Heart left ventricle (tissue), 16 donors: Measurements from ENCODE around the gene PYGB. TPM values are rescaled to one million over a fixed set of nuclear protein-coding genes. Genes with fewer than 3 reads are reported as not detected.
"Not testable (repeated sequence)": the region's sequence is repeated elsewhere in the genome, so short reads cannot be mapped to it uniquely, and the experiment has no call there.

Experiments used
- ATAC-seq, 4 donors: fragments of 200-7000 bp; cut with Tn5 transposase; one replicate each; pipeline ENCODE4 v1.9.1; 2020 to 2022; ENCODE audit warnings: moderate library complexity in 4 of 4, mild to moderate bottlenecking in 3 of 4, moderate number of reproducible peaks in 1 of 4
- DNase-seq, 5 donors: peaks; one replicate each; pipeline ENCODE4 v3.0.0-alpha.2; 2020
- H3K27ac ChIP-seq, 12 donors: fragments of 200-600 bp; sonication (generic) in 4 of 12; one replicate each; pipeline versions ENCODE4 v1.5.0 to v1.8.0; 2016 to 2022; ENCODE audit warnings: mild to moderate bottlenecking in 2 of 12
- H3K27me3 ChIP-seq, 9 donors: fragments of 200-600 bp; sonication (generic) in 2 of 9; one replicate each; pipeline versions ENCODE4 v1.5.1 to v1.8.0; 2016 to 2022; ENCODE audit warnings: mild to moderate bottlenecking in 3 of 9
- H3K36me3 ChIP-seq, 9 donors: fragments of 200-600 bp; sonication (generic) in 2 of 9; one replicate each; pipeline versions ENCODE4 v1.5.0 to v1.8.0; 2018 to 2022; ENCODE audit warnings: mild to moderate bottlenecking in 2 of 9
- H3K4me1 ChIP-seq, 12 donors: fragments of 200-600 bp; sonication (generic) in 4 of 12; one replicate each; pipeline versions ENCODE4 v1.5.0 to v1.8.0; 2016 to 2022; ENCODE audit warnings: mild to moderate bottlenecking in 3 of 12
- H3K4me3 ChIP-seq, 12 donors: fragments of 200-600 bp; sonication (generic) in 4 of 12; one replicate each; pipeline versions ENCODE4 v1.5.0 to v1.8.0; 2017 to 2022; ENCODE audit warnings: mild to moderate bottlenecking in 9 of 12, moderate library complexity in 4 of 12
- H3K9me3 ChIP-seq, 12 donors: fragments of 200-600 bp; sonication (generic) in 4 of 12; one replicate each; pipeline versions ENCODE4 v1.5.0 to v1.8.0; 2016 to 2022; ENCODE audit warnings: mild to moderate bottlenecking in 1 of 12
- CTCF ChIP-seq, 12 donors: fragments of 200-600 bp; sonication (generic) in 4 of 12; IDR thresholded peaks; one replicate each; pipeline versions ENCODE4 v1.5.0 to v1.8.0; 2018 to 2022; ENCODE audit warnings: antibody characterized with exemption in 12 of 12, mild to moderate bottlenecking in 5 of 12
- POLR2A ChIP-seq, 2 donors: fragments of 450-650 bp; IDR thresholded peaks; one replicate each; pipeline ENCODE4 v1.6.1; 2017; ENCODE audit warnings: antibody characterized with exemption in 2 of 2, mild to moderate bottlenecking in 2 of 2, moderate library complexity in 2 of 2
- WGBS, 4 donors: extraction: QIAGEN DNeasy Blood & Tissue Kit in 2 of 4; methylation state at CpG; one replicate each; pipeline versions ENCODE4 v1.1.5 to v1.1.7; 2013 to 2018; 5-methylcytosine and 5-hydroxymethylcytosine counted together
- intact Hi-C, 10 donors: fragments of 100-400 bp; cut with DNase I; formaldehyde crosslinking; loops; one replicate each; pipeline versions ENCODE4 v1.11.1 to v1.14.2; 2022
- polyA plus RNA-seq, 2 donors: library from polyadenylated mRNA; stranded (reverse); fragments of 200-250 nt; gene quantifications; one replicate each; pipeline ENCODE4 v1.2.3, GENCODE V29; 2013
- total RNA-seq, 9 donors: library from RNA; depleted of rRNA in 2 of 9; stranded (reverse); fragments of >200 nt in 2 of 9; fragmentation: NEBNext Ultra II Directional in 3 of 9; extraction: Animal tissue kit (Norgen Biotek cat#: 25700) in 3 of 9; gene quantifications; one replicate each; pipeline versions ENCODE4 v1.1.0 to v1.2.4, GENCODE V29; 2016 to 2023
- donor health status: ischemic (EF 13 %, LVEDD 7.1; RV severe dilation, severe dysfunction).
- donor health status: healthy with polysubstance abuse.
- donor health status: DM: no; HTN: yes; CAD: no.
- donor health status: DM: no; HTN: no; CAD: no.
- donor health status: ischemic (EF 25% LVEDD 6.9; RV normal size, moderate dysfunction).
- donor health status: ischemic (EF 25% LVEDD 5.7; RV mildly dilated, moderate dysfunction).
- donor health status: healthy.
- donor health status: DM: yes; HTN: yes; CAD: no.
- donor health status: ischemic (EF 35%, LVEDD 5.7; RV mildly dilated, moderate dysfunction).
- donor health status: nonischemic (EF 11% LVEDD 7.7; RV severe dilation, severe dysfunction).
- donor health status: DM: yes; HTN: yes; CAD: no.
- donor health status: PGD.
- donor health status: ischemic (EF 29% LVEDD 5.4; RV normal size, mild dysfunction).
- donor health status: nonischemic (EF 23%, LVEDD 6.1; RV moderate dilation, normal function).

Gene PYGB
- total and polyA plus RNA-seq, 11 donors = 144 to 450 (median 232) TPM

DNA sequence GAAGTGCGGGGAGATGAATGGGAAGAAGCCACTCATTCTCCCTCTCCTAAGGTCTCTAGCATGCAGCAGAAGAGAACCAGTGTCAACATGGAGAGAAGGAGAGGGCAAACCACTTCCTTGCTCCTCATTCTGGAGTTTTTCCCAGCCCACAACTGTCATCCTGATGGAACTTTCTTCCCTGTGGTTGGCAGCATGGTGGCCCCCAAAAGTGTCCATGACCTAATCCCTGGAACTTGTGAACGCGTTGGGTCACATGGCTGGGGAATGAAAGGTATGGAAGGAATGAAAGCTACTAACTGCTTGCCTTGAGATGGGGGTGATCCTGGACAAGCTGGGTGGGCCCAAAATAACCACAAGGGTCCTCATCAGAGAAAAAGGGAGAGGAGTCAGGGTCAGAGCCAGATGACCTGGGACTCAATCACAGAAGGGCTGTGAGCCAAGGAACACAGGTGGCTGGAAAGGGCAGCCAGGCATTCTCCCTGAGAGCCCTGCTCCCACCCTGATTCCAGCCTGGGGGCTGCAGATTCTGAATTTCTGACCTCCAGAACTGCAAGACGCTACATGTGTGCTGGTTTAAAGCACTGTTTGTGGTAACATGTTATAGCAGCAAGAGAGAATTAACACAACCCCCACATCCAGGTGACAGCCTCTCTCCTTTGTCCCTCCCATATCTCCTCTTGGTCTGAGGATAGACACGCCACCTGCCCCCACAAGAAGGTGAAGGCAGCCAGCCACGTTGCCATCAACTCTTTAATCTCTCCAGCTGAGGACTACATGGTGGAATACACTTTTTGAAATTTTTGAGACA, 63.2 kb downstream of the PYGB start:
- ATAC-seq (peak in 3 of 4 donors; percentile 8 to 57 (median 9)), DNase-seq (peak in 2 of 5 donors; percentile 34 to 46)
- H3K4me1 ChIP-seq = peaks cover 0 to 39% (median 24%) of the 10 kb centered on the region in 12 donors
- intact Hi-C loops = loop anchor here in 4 of 10 donors (5.0 to 10.0 kb wide), 4 partner anchors 76 to 86 kb away; partner anchors contain the start of gene ABHD12 (in 2 of the 4)
- H3K36me3 ChIP-seq = peaks cover 0 to 29% (median 0%) of the 10 kb centered on the region in 9 donors
- H3K27me3 ChIP-seq = no peaks in the 10 kb centered on the region
- TF ChIP-seq POLR2A (IDR thresholded peaks at IDR 0.05) = no peak
- no peak for TF ChIP-seq CTCF (IDR thresholded peaks at IDR 0.05)
- H3K9me3 ChIP-seq = no peaks in the 10 kb centered on the region
- 50 to 59% (median 55%) methylated on average over 6 of the region's 6 CpGs for WGBS, 4 donors
- H3K27ac ChIP-seq = peak overlapping the region in 10 of 12 donors; percentile 38 to 89 (median 70)
- H3K4me3 ChIP-seq = peak overlapping the region in 6 of 12 donors; percentile 10 to 47 (median 26)

GRCh38 chr20:25312716-25313115, 64.8 kb downstream of the PYGB start:
- H3K4me3 ChIP-seq, H3K9me3 ChIP-seq, ATAC-seq, H3K27ac ChIP-seq, H3K27me3 ChIP-seq: not testable (repeated sequence)
- intact Hi-C loops = loop anchor here in 4 of 10 donors (5.0 to 10.0 kb wide), 4 partner anchors 75 to 85 kb away; partner anchors contain the start of gene ABHD12 (in 2 of the 4)
- DNase-seq = peak in 1 of 5 donors; percentile 50
- Histone ChIP-seq H3K36me3 (peaks cover 0 to 21% (median 0%) of the 10 kb centered on the region in 9 donors), H3K4me1 (peaks cover 0 to 46% (median 24%) of the 10 kb centered on the region in 12 donors)
- 94 to 96% methylated on average over 29 to 32 of the region's 33 CpGs; no CpG with 5 or more reads in 2 of the 4 donors for WGBS, 4 donors

- Histone ChIP-seq H3K27me3 (no peaks in the 10 kb centered on the region), H3K4me1 (peaks cover 0 to 55% (median 24%) of the 10 kb centered on the region in 12 donors), H3K36me3 (peaks cover 0 to 14% (median 0%) of the 10 kb centered on the region in 9 donors), H3K27ac (peak overlapping the region in 1 of 12 donors; percentile 10), H3K9me3 (no peaks in the 10 kb centered on the region), H3K4me3 (no peak overlapping the region)
- no peak for DNase-seq
- no peak for TF ChIP-seq CTCF (IDR thresholded peaks at IDR 0.05)
- TF ChIP-seq POLR2A (IDR thresholded peaks at IDR 0.05) = no peak
- ATAC-seq = no peak
- intact Hi-C loops = loop anchor here in 4 of 10 donors (5.0 to 10.0 kb wide), 4 partner anchors 74 to 84 kb away; partner anchors contain the start of gene ABHD12 (in 2 of the 4)
- 83 to 88% (median 85%) methylated on average over 2 of the region's 2 CpGs for WGBS, 4 donors
These were observed 65.7 kb downstream of the PYGB start for GRCh38 chr20:25313593-25313992.

DNA sequence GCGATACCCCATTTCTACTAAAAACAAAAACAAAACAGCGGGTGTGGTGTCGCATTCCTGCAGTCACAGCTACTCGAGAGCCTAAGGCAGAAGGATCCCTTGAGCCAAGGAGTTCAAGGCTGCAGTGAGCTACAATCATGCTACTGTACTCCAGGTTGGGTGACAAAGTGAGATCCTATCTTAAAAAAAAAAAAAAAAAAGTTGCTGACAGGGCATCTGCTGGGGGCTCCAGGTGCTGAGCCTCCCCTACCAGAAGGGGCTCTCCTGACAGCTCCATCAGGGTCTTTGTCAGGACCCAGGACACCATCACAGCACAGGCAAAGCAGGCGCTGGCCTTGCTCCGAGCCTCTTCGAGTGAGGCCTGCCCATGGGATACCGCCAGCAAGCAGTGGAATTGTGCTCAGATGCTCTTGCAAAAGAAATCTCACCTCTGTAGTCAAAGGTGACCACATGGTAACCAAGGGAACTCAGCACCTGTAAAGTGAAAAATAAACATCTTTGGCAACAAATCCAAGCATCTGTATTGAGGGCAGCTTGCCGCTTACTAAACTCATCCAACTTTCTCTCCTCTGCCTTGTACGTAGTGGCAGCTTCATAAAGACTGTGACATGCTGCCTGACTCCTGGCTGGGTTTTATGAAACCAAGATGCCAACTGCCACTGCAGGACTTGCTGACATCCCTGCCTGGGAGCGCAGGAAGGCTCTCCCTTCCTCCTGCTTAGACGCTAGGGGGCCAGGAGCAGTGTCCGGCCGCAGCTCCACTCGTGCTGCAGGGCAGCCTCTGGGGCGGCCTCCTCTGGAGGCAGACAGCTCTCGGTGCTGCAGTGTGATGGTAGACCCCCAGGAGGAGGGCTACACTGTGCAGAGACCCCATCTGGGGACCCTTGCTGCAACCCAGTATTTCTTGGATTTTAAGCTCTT, 66.9 kb downstream of the PYGB start:
- TF ChIP-seq POLR2A (IDR thresholded peaks at IDR 0.05) (no peak), CTCF (IDR thresholded peaks at IDR 0.05) (no peak)
- intact Hi-C loops = loop anchor here in 4 of 10 donors (5.0 to 10.0 kb wide), 4 partner anchors 73 to 83 kb away; partner anchors contain the start of gene ABHD12 (in 2 of the 4)

More for the DNA sequence above, 66.9 kb downstream of the PYGB start:
- peaks cover 0 to 14% (median 0%) of the 10 kb centered on the region in 9 donors for H3K36me3 ChIP-seq
- ATAC-seq (no peak), DNase-seq (peak in 2 of 5 donors; percentile 4 to 48)
- H3K27ac ChIP-seq = no peak overlapping the region
- H3K4me1 ChIP-seq = peaks cover 0 to 55% (median 30%) of the 10 kb centered on the region in 12 donors
- H3K27me3 ChIP-seq = no peaks in the 10 kb centered on the region
- no peak overlapping the region for H3K4me3 ChIP-seq
- WGBS, 4 donors = 90 to 94% (median 93%) methylated on average over 15 to 17 of the region's 17 CpGs
- H3K9me3 ChIP-seq = no peaks in the 10 kb centered on the region
